GM13977 (cell line): ENCODE measurements around the gene CCDC187.

ENCODE experiments used
- DNase-seq: peaks from one replicate; pipeline ENCODE4 v3.0.0; 2012; ENCODE audit warnings: low spot score
- CTCF ChIP-seq: IDR thresholded peaks from 2 replicates; pipeline ENCODE4 v1.5.1; 2012; ENCODE audit warnings: mild to moderate bottlenecking, control low read depth; ENCODE audit not compliant: insufficient read depth; ENCODE audit errors: extremely low read depth, missing control alignments
- in situ Hi-C: fragments of 300-500 bp; cut with MboI; formaldehyde crosslinking; loops from one replicate; pipeline ENCODE4 v1.12.0; 2022; ENCODE audit warnings: low sequenced_read_pairs, low pct_unique_long_range_greater_than_20kb, mixed read lengths, inconsistent platforms; ENCODE audit not compliant: unreplicated experiment

The CCDC187 gene

GRCh38 chr9:136235709-136236455 is 68.0 kb downstream of the CCDC187 start:
- in situ Hi-C loops: no loop called here
- no peak for TF ChIP-seq CTCF
- no peak for DNase-seq

GRCh38 chr9:136235171-136235570 is 68.7 kb downstream of the CCDC187 start:
- no peak for TF ChIP-seq CTCF
- in situ Hi-C loops: no loop called here
- no peak for DNase-seq

- no peak for DNase-seq
- in situ Hi-C loops: no loop called here
- TF ChIP-seq CTCF: no peak
Measured at GRCh38 chr9:136234597-136234996, 69.3 kb downstream of the CCDC187 start.

- TF ChIP-seq CTCF: no peak
- DNase-seq: no peak
- in situ Hi-C loops: no loop called here
Measured at GRCh38 chr9:136233868-136234267, 70.0 kb downstream of the CCDC187 start.

- TF ChIP-seq CTCF: no peak
- DNase-seq: no peak
- in situ Hi-C loops: no loop called here
Measured at GRCh38 chr9:136233411-136233810, 70.5 kb downstream of the CCDC187 start.

- in situ Hi-C loops: no loop called here
- DNase-seq: no peak
- no peak for TF ChIP-seq CTCF
Measured at GRCh38 chr9:136232969-136233368, 70.9 kb downstream of the CCDC187 start.
